Subcutaneous adipose tissue (tissue), 4 donors: ENCODE results near the gene MBNL2. TPM values are rescaled to one million over a fixed set of nuclear protein-coding genes. Genes with fewer than 3 reads are reported as not detected.

Experiments used
- total RNA-seq, 4 donors: library from RNA; depleted of rRNA; stranded (reverse); fragments of >200 nt; gene quantifications; one replicate each; pipeline ENCODE4 v1.1.0, GENCODE V29; 2016
- TF ChIP-seq, protein P1 (sequence below): fragments of 450-650 bp; IDR thresholded peaks from one replicate; pipeline ENCODE4 v1.5.1; 2016; ENCODE audit warnings: low read depth, mild to moderate bottlenecking, control low read depth, antibody characterized with exemption, moderate library complexity

Gene MBNL2
- total RNA-seq, 4 donors from 2014 or later: 83.9 to 141 (median 91.2) TPM

DNA sequence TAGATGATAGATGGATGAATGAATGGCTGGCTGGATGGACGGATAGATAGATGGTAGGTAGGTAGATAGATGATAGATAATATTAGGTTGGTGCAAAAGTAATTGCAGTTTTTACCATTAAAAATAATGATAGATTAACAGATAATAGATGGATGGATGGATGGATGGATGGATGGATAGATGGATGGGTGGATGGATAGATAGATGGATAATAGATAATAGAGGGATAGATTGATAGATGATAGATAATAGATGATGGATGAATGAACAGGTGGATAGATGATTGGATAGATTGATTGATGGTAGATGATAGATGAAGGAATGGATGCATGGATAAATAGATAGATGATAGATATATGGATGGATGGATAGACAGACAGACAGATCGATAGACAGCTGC, 124.0 kb downstream of the MBNL2 start:
- TF ChIP-seq, protein P1, sequence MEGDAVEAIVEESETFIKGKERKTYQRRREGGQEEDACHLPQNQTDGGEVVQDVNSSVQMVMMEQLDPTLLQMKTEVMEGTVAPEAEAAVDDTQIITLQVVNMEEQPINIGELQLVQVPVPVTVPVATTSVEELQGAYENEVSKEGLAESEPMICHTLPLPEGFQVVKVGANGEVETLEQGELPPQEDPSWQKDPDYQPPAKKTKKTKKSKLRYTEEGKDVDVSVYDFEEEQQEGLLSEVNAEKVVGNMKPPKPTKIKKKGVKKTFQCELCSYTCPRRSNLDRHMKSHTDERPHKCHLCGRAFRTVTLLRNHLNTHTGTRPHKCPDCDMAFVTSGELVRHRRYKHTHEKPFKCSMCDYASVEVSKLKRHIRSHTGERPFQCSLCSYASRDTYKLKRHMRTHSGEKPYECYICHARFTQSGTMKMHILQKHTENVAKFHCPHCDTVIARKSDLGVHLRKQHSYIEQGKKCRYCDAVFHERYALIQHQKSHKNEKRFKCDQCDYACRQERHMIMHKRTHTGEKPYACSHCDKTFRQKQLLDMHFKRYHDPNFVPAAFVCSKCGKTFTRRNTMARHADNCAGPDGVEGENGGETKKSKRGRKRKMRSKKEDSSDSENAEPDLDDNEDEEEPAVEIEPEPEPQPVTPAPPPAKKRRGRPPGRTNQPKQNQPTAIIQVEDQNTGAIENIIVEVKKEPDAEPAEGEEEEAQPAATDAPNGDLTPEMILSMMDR: no peak

DNA sequence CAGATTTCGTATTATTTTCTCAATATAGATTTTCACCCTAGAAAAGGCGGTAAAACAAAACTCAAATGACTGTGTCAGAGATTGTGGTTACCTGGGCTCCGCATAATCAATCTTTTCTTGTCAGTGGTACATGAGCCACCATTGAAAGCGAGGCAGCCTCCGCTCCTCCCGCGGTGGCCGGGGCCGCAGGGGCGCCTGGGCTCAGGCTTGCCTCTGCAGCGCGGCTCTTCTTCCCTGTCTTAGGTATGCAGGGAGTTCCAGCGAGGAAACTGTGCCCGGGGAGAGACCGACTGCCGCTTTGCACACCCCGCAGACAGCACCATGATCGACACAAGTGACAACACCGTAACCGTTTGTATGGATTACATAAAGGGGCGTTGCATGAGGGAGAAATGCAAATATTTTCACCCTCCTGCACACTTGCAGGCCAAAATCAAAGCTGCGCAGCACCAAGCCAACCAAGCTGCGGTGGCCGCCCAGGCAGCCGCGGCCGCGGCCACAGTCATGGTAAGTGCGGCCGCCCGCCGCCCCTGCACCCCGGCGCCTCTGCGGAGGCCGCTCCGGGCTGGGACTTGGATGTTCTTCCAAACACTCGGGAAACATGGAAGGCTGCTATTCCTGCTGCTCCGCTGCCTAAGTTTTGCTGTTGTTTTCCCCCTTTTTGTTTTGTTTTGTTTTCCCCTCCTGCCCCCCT, 124.6 kb downstream of the MBNL2 start:
- TF ChIP-seq, protein P1: no peak

DNA sequence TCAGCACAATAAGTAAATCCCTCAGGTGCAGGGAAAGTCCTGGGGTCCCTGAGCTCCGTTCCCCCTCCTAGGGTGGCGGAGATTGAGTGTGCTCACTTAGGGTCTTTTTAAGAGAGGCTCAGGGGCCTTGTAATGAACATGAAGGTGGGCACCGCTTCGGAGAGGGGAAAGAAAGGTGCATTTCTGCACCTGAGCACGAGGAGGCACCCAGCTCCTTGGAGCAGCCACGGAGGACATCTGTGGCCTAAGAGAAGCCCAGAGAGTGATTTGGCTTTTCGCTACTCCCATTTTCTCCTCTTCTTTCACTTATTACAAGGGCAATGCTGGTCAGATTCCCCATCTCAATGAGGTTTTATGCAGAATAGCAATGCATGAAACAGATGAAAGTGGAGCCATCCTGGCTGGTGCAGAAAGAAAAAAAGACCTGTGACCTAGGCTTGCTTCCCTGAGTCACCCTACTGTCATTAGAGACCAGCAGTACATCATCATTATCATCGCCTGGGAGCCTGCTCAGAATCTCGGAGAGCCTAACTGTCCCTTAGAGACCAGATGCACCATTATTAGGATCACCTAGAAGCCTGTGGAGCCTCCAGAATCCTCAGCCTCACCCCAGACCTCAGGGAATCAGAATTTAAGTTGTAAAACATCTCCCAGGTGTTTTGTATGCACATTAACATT, 125.3 kb downstream of the MBNL2 start:
- TF ChIP-seq, protein P1: no peak

DNA sequence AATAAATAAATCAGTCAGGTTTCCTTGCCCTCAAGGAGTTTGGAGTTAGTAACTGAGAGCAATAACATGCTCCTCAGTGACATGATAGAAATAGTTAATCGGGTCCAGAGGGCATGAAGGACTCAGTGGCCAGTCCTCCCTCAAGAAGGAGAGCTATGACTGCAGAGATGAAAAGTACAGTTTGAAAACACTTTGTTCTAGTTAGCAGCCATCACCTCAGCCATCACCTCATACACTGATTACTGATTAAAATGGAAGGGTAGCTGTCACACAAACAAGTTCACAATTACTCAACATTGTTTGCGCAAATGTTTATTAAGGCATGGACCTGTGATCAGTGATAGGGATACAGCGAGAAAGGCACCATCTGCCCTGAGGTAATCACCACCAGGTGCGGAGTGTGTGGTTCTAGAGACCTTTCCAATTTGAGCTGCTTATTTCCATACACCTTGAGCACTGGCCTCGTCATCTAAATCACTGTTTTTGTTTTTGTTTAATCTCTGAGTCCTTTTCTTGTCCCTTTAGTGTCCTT, 126.5 kb downstream of the MBNL2 start:
- TF ChIP-seq, protein P1: no peak

DNA sequence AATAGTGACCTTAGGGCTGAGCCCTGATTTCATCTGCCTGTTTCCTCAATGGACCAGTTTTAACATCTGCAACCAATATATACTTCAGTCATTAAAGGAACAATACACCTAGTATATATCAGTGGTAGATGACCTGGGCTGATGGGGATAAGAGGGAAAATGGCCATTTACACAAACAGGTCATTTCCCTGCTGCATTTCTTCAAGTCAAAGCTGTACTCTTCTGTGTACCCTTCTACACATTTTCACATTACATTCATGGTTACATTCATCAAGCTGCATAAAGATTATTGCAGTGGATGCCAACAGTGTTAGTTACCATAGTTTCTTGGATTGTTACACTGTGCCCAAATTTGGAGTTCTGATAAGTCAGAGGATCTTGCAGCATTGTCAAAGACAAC, 130.7 kb downstream of the MBNL2 start:
- TF ChIP-seq, protein P1: no peak

DNA sequence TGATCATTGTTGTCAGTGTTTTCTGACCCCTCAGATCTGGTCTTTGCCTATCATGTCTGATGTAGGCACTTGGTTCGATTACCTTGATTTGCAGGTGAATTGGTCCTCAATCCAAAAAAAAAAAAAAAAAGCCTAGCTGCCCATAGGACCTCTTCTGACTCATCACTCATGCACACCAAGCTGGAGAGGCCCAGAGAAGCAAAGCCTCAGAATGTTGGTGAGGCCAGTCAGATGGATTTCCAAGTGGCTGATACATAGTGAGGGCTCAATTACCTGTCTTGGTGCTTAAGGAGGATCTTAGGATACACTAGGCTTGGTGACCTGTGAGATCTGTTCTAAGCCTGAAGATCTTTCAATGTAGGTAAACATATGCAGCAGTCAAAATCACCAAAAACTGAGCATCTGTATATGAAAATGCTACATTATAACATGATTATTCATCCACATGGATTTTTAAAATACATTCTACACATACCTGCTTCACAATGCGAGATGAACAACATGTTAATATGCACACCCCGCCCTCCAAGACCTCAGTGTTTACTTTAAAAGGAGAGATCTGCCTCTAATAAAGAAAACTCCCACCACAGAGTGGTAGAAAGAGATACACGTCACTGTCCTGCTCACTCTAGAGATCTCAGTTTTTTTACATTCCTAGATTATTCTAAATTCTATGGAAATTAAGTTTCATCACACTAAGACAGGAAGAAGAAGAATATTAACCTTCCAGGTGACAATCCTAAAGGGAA, 132.0 kb downstream of the MBNL2 start:
- TF ChIP-seq, protein P1: no peak

DNA sequence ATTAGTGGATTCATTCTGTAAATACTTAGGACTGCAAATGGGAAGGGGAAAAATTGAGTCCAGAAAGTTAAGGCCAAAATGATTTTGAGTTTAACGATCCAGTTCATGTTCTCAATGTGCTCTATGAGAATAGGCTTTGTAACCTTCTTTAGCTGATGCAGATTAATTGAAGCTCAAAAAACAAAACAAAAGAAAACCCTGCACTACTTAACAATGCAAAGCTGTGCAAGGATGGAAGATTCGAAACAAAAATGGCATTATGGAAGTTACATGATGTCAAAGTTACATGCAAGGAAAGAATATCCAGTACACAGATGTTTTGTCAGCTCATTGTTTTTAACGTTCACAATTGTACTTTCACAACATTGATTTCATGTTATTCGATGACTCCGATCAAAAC, 132.7 kb downstream of the MBNL2 start:
- TF ChIP-seq, protein P1: no peak
